Measurements from ENCODE around the gene TNNI3.
A peak's percentile ranks its signal among the peaks of the same experiment; 100 is the strongest.
"Not testable (repeated sequence)": the region's sequence is repeated elsewhere in the genome, so short reads cannot be mapped to it uniquely, and the experiment has no call there.

The TNNI3 gene

GRCh38 chr19:55116232-55116858 is 41.2 kb downstream of the TNNI3 start:
- peak; percentile 43; the same call in 1 of the 2 replicates for TF ChIP-seq POLR2A (IDR thresholded peaks at IDR 0.05; ENCODE audit: low read depth, low read length)
- 0 out of 2 replicates have a peak, but pooled peaks have one; percentile 28 for TF ChIP-seq POLR2AphosphoS5 (IDR thresholded peaks at IDR 0.05; ENCODE audit: low read depth, low read length)
- no peak for TF ChIP-seq TAF1 (IDR thresholded peaks at IDR 0.05; ENCODE audit: borderline replicate concordance, low read depth, low read length)
- no peak for DNase-seq (ENCODE audit: insufficient read length)

GRCh38 chr19:55115446-55116065 is 42.0 kb downstream of the TNNI3 start:
- DNase-seq (ENCODE audit: insufficient read length) (no peak), FAIRE-seq (no peak)
- TF ChIP-seq POLR2AphosphoS5 (IDR thresholded peaks at IDR 0.05; ENCODE audit: low read depth, low read length) = no peak
- no peak for TF ChIP-seq POLR2A (IDR thresholded peaks at IDR 0.05; ENCODE audit: low read depth, low read length)
- no peak for TF ChIP-seq TAF1 (IDR thresholded peaks at IDR 0.05; ENCODE audit: borderline replicate concordance, low read depth, low read length)

More at GRCh38 chr19:55116232-55116858, 41.2 kb downstream of the TNNI3 start:
- FAIRE-seq = peak; percentile 82

- DNase-seq (ENCODE audit: insufficient read length) (no peak), FAIRE-seq (no peak)
- no peak for TF ChIP-seq POLR2AphosphoS5 (IDR thresholded peaks at IDR 0.05; ENCODE audit: low read depth, low read length)
- TF ChIP-seq TAF1 (IDR thresholded peaks at IDR 0.05; ENCODE audit: borderline replicate concordance, low read depth, low read length) = no peak
- no peak for TF ChIP-seq POLR2A (IDR thresholded peaks at IDR 0.05; ENCODE audit: low read depth, low read length)
These were observed 42.9 kb downstream of the TNNI3 start for GRCh38 chr19:55114566-55115145.

- FAIRE-seq (no peak), DNase-seq (ENCODE audit: insufficient read length) (peak; percentile 36)
- TF ChIP-seq POLR2AphosphoS5 (IDR thresholded peaks at IDR 0.05; ENCODE audit: low read depth, low read length) (no peak), POLR2A (IDR thresholded peaks at IDR 0.05; ENCODE audit: low read depth, low read length) (no peak), TAF1 (IDR thresholded peaks at IDR 0.05; ENCODE audit: borderline replicate concordance, low read depth, low read length) (no peak)
These were observed 43.9 kb downstream of the TNNI3 start for GRCh38 chr19:55113570-55114039.

- DNase-seq (ENCODE audit: insufficient read length) = peak; percentile 51
- peak; percentile 14 for FAIRE-seq
- TF ChIP-seq POLR2A (IDR thresholded peaks at IDR 0.05; ENCODE audit: low read depth, low read length) = no peak
- no peak for TF ChIP-seq TAF1 (IDR thresholded peaks at IDR 0.05; ENCODE audit: borderline replicate concordance, low read depth, low read length)
- TF ChIP-seq POLR2AphosphoS5 (IDR thresholded peaks at IDR 0.05; ENCODE audit: low read depth, low read length) = no peak
These were observed 44.6 kb downstream of the TNNI3 start for GRCh38 chr19:55112777-55113569.

- TF ChIP-seq TAF1 (IDR thresholded peaks at IDR 0.05; ENCODE audit: borderline replicate concordance, low read depth, low read length) (no peak), POLR2A (IDR thresholded peaks at IDR 0.05; ENCODE audit: low read depth, low read length) (no peak), POLR2AphosphoS5 (IDR thresholded peaks at IDR 0.05; ENCODE audit: low read depth, low read length) (no peak)
- DNase-seq (ENCODE audit: insufficient read length) (peak; percentile 11), FAIRE-seq (no peak)
These were observed 45.2 kb downstream of the TNNI3 start for GRCh38 chr19:55112246-55112776.

- no peak for DNase-seq (ENCODE audit: insufficient read length)
- no peak for TF ChIP-seq TAF1 (IDR thresholded peaks at IDR 0.05; ENCODE audit: borderline replicate concordance, low read depth, low read length)
- TF ChIP-seq POLR2AphosphoS5 (IDR thresholded peaks at IDR 0.05; ENCODE audit: low read depth, low read length) = no peak
- TF ChIP-seq POLR2A (IDR thresholded peaks at IDR 0.05; ENCODE audit: low read depth, low read length) = no peak
- FAIRE-seq = no peak
These were observed 46.2 kb downstream of the TNNI3 start for GRCh38 chr19:55111238-55111831.

GRCh38 chr19:55109527-55110291 is 47.8 kb downstream of the TNNI3 start:
- TF ChIP-seq TAF1 (IDR thresholded peaks at IDR 0.05; ENCODE audit: borderline replicate concordance, low read depth, low read length) (no peak), POLR2AphosphoS5 (IDR thresholded peaks at IDR 0.05; ENCODE audit: low read depth, low read length) (no peak), POLR2A (IDR thresholded peaks at IDR 0.05; ENCODE audit: low read depth, low read length) (no peak)
- DNase-seq (ENCODE audit: insufficient read length) (peak; percentile 16), FAIRE-seq (no peak)

- FAIRE-seq; DNase-seq (ENCODE audit: insufficient read length): not testable (repeated sequence)
These were observed 50.3 kb downstream of the TNNI3 start for GRCh38 chr19:55107252-55107651.

- DNase-seq (ENCODE audit: insufficient read length) (no peak), FAIRE-seq (no peak)
- TF ChIP-seq TAF1 (IDR thresholded peaks at IDR 0.05; ENCODE audit: borderline replicate concordance, low read depth, low read length) (no peak), POLR2A (IDR thresholded peaks at IDR 0.05; ENCODE audit: low read depth, low read length) (no peak), POLR2AphosphoS5 (IDR thresholded peaks at IDR 0.05; ENCODE audit: low read depth, low read length) (no peak)
These were observed 50.9 kb downstream of the TNNI3 start for GRCh38 chr19:55106591-55106990.

Measured in GM12892 (cell line).